Sigmoid colon (tissue), 7 donors: ENCODE measurements around the gene MYO5A. TPM values are rescaled to one million over a fixed set of nuclear protein-coding genes. Genes with fewer than 3 reads are reported as not detected.

ENCODE experiments used
- DNase-seq: peaks from one replicate; pipeline ENCODE4 v3.0.0-alpha.2; 2019
- H3K27ac ChIP-seq, 4 donors: fragments of 200-600 bp; sonication (generic); one replicate each; pipeline ENCODE4 v1.5.1; 2016 to 2019; ENCODE audit warnings: mild to moderate bottlenecking in 1 of 4
- H3K27me3 ChIP-seq, 3 donors: fragments of 200-600 bp; sonication (generic); one replicate each; pipeline ENCODE4 v1.5.1; 2019; ENCODE audit warnings: mild to moderate bottlenecking in 1 of 3
- H3K36me3 ChIP-seq, 4 donors: fragments of 200-600 bp; sonication (generic); one replicate each; pipeline ENCODE4 v1.5.1; 2016 to 2019
- H3K4me1 ChIP-seq, 4 donors: fragments of 200-600 bp; sonication (generic); one replicate each; pipeline ENCODE4 v1.5.1; 2017 to 2019
- H3K4me3 ChIP-seq, 4 donors: fragments of 200-600 bp; sonication (generic); one replicate each; pipeline ENCODE4 v1.5.1; 2017 to 2019; ENCODE audit warnings: mild to moderate bottlenecking in 2 of 4, moderate library complexity in 1 of 4
- H3K9me3 ChIP-seq, 4 donors: fragments of 200-600 bp in 3 of 4; sonication (generic) in 3 of 4; one replicate each; pipeline versions ENCODE4 v1.5.1 to v1.6.1; 2013 to 2019
- EP300 ChIP-seq, 4 donors: sonication (generic); formaldehyde crosslinking; IDR thresholded peaks; one replicate each; pipeline ENCODE4 v1.6.1; 2017; ENCODE audit warnings: antibody characterized with exemption in 4 of 4
- POLR2A ChIP-seq, 2 donors: fragments of 450-650 bp; IDR thresholded peaks; one replicate each; pipeline ENCODE4 v1.6.1; 2016; ENCODE audit warnings: antibody characterized with exemption in 2 of 2, mild to moderate bottlenecking in 2 of 2, moderate library complexity in 2 of 2
- POLR2AphosphoS5 ChIP-seq, 4 donors: sonication (generic); formaldehyde crosslinking; IDR thresholded peaks; one replicate each; pipeline ENCODE4 v1.6.1; 2017; ENCODE audit warnings: antibody characterized with exemption in 4 of 4
- WGBS, 2 donors: extraction: QIAGEN DNeasy Blood & Tissue Kit; methylation state at CpG; one replicate each; pipeline ENCODE4 v1.1.7; 2013; 5-methylcytosine and 5-hydroxymethylcytosine counted together
- intact Hi-C: fragments of 100-400 bp; cut with DNase I; formaldehyde crosslinking; loops from one replicate; pipeline ENCODE4 v1.15.1; 2023
- polyA plus RNA-seq, 3 donors: library from polyadenylated mRNA; stranded (reverse); fragments of 200-250 nt; gene quantifications; one replicate each; pipeline ENCODE4 v1.2.3, GENCODE V29; 2013
- total RNA-seq, 4 donors: library from RNA; depleted of rRNA; stranded (reverse); fragments of >200 nt; gene quantifications; one replicate each; pipeline ENCODE4 v1.1.0, GENCODE V29; 2016
- TF ChIP-seq, protein P1 (sequence below), 4 experiments: fragments of 450-650 bp in 3 of 4; fragments of 200-600 bp in 1 of 4; IDR thresholded peaks; one replicate each; pipeline ENCODE4 v1.5.1; 2016 to 2019; ENCODE audit warnings: antibody characterized with exemption in 4 of 4, mild to moderate bottlenecking in 3 of 4, moderate library complexity in 2 of 4
- donor health status: healthy with polysubstance abuse.
- donor health status: Bipolar disorder and iron deficiency.
- donor health status: healthy.

MYO5A gene
- total and polyA plus RNA-seq, 7 donors, result 2.1 to 46.0 (median 23.5) TPM

- WGBS, 2 donors, result 88% methylated on average over 11 of the region's 11 CpGs
- H3K27me3 ChIP-seq, result no peaks in the 10 kb centered on the region
- no peak overlapping the region for H3K4me3 ChIP-seq
- DNase-seq, result no peak
- no peak overlapping the region for H3K27ac ChIP-seq
- no peaks in the 10 kb centered on the region for H3K36me3 ChIP-seq
- intact Hi-C loops, result loop anchor here (5.0 kb wide), 1 partner anchor 304 kb away; the partner anchor contains the start of gene ARPP19
- H3K4me1 ChIP-seq, result peaks cover 2 to 15% (median 13%) of the 10 kb centered on the region in 4 donors
- no peak for TF ChIP-seq POLR2AphosphoS5 (IDR thresholded peaks at IDR 0.05)
- TF ChIP-seq POLR2A (IDR thresholded peaks at IDR 0.05), result no peak
- TF ChIP-seq EP300 (IDR thresholded peaks at IDR 0.05), result no peak
- TF ChIP-seq, protein P1, sequence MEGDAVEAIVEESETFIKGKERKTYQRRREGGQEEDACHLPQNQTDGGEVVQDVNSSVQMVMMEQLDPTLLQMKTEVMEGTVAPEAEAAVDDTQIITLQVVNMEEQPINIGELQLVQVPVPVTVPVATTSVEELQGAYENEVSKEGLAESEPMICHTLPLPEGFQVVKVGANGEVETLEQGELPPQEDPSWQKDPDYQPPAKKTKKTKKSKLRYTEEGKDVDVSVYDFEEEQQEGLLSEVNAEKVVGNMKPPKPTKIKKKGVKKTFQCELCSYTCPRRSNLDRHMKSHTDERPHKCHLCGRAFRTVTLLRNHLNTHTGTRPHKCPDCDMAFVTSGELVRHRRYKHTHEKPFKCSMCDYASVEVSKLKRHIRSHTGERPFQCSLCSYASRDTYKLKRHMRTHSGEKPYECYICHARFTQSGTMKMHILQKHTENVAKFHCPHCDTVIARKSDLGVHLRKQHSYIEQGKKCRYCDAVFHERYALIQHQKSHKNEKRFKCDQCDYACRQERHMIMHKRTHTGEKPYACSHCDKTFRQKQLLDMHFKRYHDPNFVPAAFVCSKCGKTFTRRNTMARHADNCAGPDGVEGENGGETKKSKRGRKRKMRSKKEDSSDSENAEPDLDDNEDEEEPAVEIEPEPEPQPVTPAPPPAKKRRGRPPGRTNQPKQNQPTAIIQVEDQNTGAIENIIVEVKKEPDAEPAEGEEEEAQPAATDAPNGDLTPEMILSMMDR (IDR thresholded peaks at IDR 0.05), result no peak
- no peaks in the 10 kb centered on the region for H3K9me3 ChIP-seq
Measured at GRCh38 chr15:52263563-52264282, 265.0 kb downstream of the MYO5A start.

- 69 to 74% methylated on average over 5 of the region's 5 CpGs for WGBS, 2 donors
- H3K4me1 ChIP-seq, result peaks cover 2 to 15% (median 13%) of the 10 kb centered on the region in 4 donors
- no peaks in the 10 kb centered on the region for H3K36me3 ChIP-seq
- DNase-seq, result no peak
- no peak overlapping the region for H3K4me3 ChIP-seq
- H3K27ac ChIP-seq, result peak overlapping the region; percentile 31 to 81 (median 42)
- no peaks in the 10 kb centered on the region for H3K9me3 ChIP-seq
- H3K27me3 ChIP-seq, result no peaks in the 10 kb centered on the region
- no peak for TF ChIP-seq POLR2AphosphoS5 (IDR thresholded peaks at IDR 0.05)
- no peak for TF ChIP-seq EP300 (IDR thresholded peaks at IDR 0.05)
- no peak for TF ChIP-seq POLR2A (IDR thresholded peaks at IDR 0.05)
- TF ChIP-seq, protein P1 (IDR thresholded peaks at IDR 0.05), result no peak
- intact Hi-C loops, result loop anchor here (5.0 kb wide), 1 partner anchor 305 kb away; the partner anchor contains the start of gene ARPP19
Measured at GRCh38 chr15:52262364-52262763, 266.3 kb downstream of the MYO5A start.

- Histone ChIP-seq H3K4me3 (no peak overlapping the region), H3K27me3 (no peaks in the 10 kb centered on the region), H3K4me1 (peaks cover 2 to 15% (median 13%) of the 10 kb centered on the region in 4 donors), H3K36me3 (no peaks in the 10 kb centered on the region), H3K27ac (peak overlapping the region; percentile 44 to 81 (median 52)), H3K9me3 (no peaks in the 10 kb centered on the region)
- intact Hi-C loops, result loop anchor here (5.0 kb wide), 1 partner anchor 306 kb away; the partner anchor contains the start of gene ARPP19
- TF ChIP-seq EP300 (IDR thresholded peaks at IDR 0.05), result no peak
- peak in 1 of 4 donors; percentile 21 for TF ChIP-seq POLR2AphosphoS5 (IDR thresholded peaks at IDR 0.05)
- TF ChIP-seq, protein P1 (IDR thresholded peaks at IDR 0.05), result peak in 1 of 4 experiments; percentile 22
- no peak for TF ChIP-seq POLR2A (IDR thresholded peaks at IDR 0.05)
- DNase-seq, result peak; percentile 73
- 34 to 63% methylated on average over 8 of the region's 8 CpGs for WGBS, 2 donors
Measured at GRCh38 chr15:52261498-52262242, 267.0 kb downstream of the MYO5A start.

DNA sequence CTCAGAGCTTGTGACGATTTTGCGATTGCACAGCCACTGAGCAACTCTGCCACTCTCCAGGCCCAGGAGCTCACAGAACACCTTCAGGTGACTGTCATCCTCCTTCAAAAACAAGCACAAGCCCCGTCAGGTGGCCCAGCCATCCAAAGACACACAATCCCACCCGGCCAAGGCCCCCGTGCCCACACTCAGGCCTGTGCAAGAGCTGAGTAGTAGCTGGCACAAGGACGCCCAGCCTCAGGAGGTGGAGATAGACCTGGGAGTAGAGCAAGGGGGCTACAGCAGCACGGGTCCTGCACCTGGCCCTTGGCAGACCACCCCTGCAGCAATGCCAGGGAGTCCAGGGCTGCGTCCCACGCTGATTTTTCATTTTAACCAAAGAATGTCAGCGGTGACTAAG, 267.7 kb downstream of the MYO5A start:
- Histone ChIP-seq H3K27me3 (no peaks in the 10 kb centered on the region), H3K4me3 (no peak overlapping the region), H3K4me1 (peaks cover 2 to 15% (median 13%) of the 10 kb centered on the region in 4 donors), H3K27ac (peak overlapping the region; percentile 44 to 81 (median 52)), H3K9me3 (no peaks in the 10 kb centered on the region), H3K36me3 (no peaks in the 10 kb centered on the region)
- WGBS, 2 donors, result 95 to 97% methylated on average over 10 of the region's 10 CpGs
- no peak for DNase-seq
- intact Hi-C loops, result loop anchor here (5.0 kb wide), 1 partner anchor 306 kb away; the partner anchor contains the start of gene ARPP19
- TF ChIP-seq EP300 (IDR thresholded peaks at IDR 0.05), result no peak
- TF ChIP-seq, protein P1 (IDR thresholded peaks at IDR 0.05), result no peak
- TF ChIP-seq POLR2AphosphoS5 (IDR thresholded peaks at IDR 0.05), result no peak
- no peak for TF ChIP-seq POLR2A (IDR thresholded peaks at IDR 0.05)
